IMR-90 (cell line): ENCODE measurements around the gene SRBD1. TPM values are rescaled to one million over a fixed set of nuclear protein-coding genes. Genes with fewer than 3 reads are reported as not detected.

Experiments used
- ATAC-seq: fragments of 200-7000 bp; cut with Tn5 transposase; 2 replicates; pipeline ENCODE4 v1.9.1; 2020; ENCODE audit warnings: low read depth, mild to moderate bottlenecking, moderate library complexity
- BruUV-seq: library from RNA; stranded (reverse); fragments of 400-500 nt; replicated peaks from 2 replicates; lab custom pipeline; 2021; lab: Mats Ljungman, UMichigan
- CTCF ChIA-PET: fragments of 300-600 bp; formaldehyde crosslinking; extraction: SDS; loops from one replicate; lab custom pipeline; 2021; ENCODE audit warnings: antibody characterized with exemption; lab: Yijun Ruan, JAX
- POLR2A ChIA-PET: fragments of 300-600 bp; sonication (Branson Sonifier 250); formaldehyde crosslinking; loops from one replicate; lab custom pipeline; 2022; ENCODE audit warnings: antibody characterized with exemption; ENCODE audit not compliant: unreplicated experiment; lab: Charles Lee
- DNase-seq: peaks from one replicate; pipeline ENCODE4 v3.0.0; 2013
- H2AFZ ChIP-seq: replicated peaks from 2 replicates; pipeline ENCODE3; 2013; ENCODE audit warnings: low read length, mild to moderate bottlenecking; ENCODE audit not compliant: poor library complexity
- H2AK5ac ChIP-seq: 2 replicates; pipeline ENCODE4 v1.6.1; 2013; ENCODE audit warnings: low read depth, low read length, inconsistent platforms
- H2AK9ac ChIP-seq: replicated peaks from 2 replicates; pipeline ENCODE3; 2013; ENCODE audit warnings: mild to moderate bottlenecking, low read depth, low read length, moderate library complexity; ENCODE audit not compliant: poor library complexity
- H2BK120ac ChIP-seq: 2 replicates; pipeline ENCODE4 v1.6.1; 2013; ENCODE audit warnings: low read depth, low read length, inconsistent platforms
- H2BK15ac ChIP-seq: 3 replicates; pipeline ENCODE4 v1.6.1; 2013; ENCODE audit warnings: low read depth, low read length, inconsistent platforms
- H2BK20ac ChIP-seq: 2 replicates; pipeline ENCODE4 v1.6.1; 2013; ENCODE audit warnings: low read depth, mild to moderate bottlenecking, inconsistent platforms, low read length, moderate library complexity
- H2BK5ac ChIP-seq: 2 replicates; pipeline ENCODE4 v1.6.1; 2013; ENCODE audit warnings: mild to moderate bottlenecking, low read depth, low read length, inconsistent platforms; ENCODE audit not compliant: poor library complexity, severe bottlenecking
- H3K14ac ChIP-seq: replicated peaks from 2 replicates; pipeline ENCODE4 v1.6.1; 2013; ENCODE audit warnings: low read depth, low read length, inconsistent platforms
- H3K18ac ChIP-seq: 2 replicates; pipeline ENCODE4 v1.6.1; 2013; ENCODE audit warnings: low read depth, low read length, control low read depth
- H3K23ac ChIP-seq: 2 replicates; pipeline ENCODE4 v1.6.1; 2013; ENCODE audit warnings: low read depth, low read length, inconsistent platforms
- H3K27ac ChIP-seq: 2 replicates; pipeline ENCODE4 v1.5.1; 2013; ENCODE audit warnings: mild to moderate bottlenecking, control low read depth, low read length; ENCODE audit not compliant: insufficient read depth
- H3K27me3 ChIP-seq: 2 replicates; pipeline ENCODE4 v1.6.1; 2013; ENCODE audit warnings: low read length; ENCODE audit not compliant: control insufficient read depth, insufficient read depth
- H3K36me3 ChIP-seq: 2 replicates; pipeline ENCODE4 v1.6.1; 2013; ENCODE audit warnings: low read length, mixed read lengths; ENCODE audit not compliant: control insufficient read depth, insufficient read depth
- H3K4ac ChIP-seq: 2 replicates; pipeline ENCODE4 v1.6.1; 2013; ENCODE audit warnings: low read depth, low read length, inconsistent platforms
- H3K4me1 ChIP-seq: 2 replicates; pipeline ENCODE4 v1.6.1; 2013; ENCODE audit warnings: low read length, mixed read lengths; ENCODE audit not compliant: control insufficient read depth, insufficient read depth
- H3K4me2 ChIP-seq: 2 replicates; pipeline ENCODE4 v1.6.1; 2013; ENCODE audit warnings: low read depth, mild to moderate bottlenecking, control low read depth, low read length, moderate library complexity
- H3K4me3 ChIP-seq: 2 replicates; pipeline ENCODE4 v1.5.1; 2013; ENCODE audit warnings: low read depth, mild to moderate bottlenecking, control low read depth, low read length, moderate library complexity; ENCODE audit not compliant: insufficient read depth
- H3K56ac ChIP-seq: 2 replicates; pipeline ENCODE4 v1.6.1; 2013; ENCODE audit warnings: low read length, inconsistent platforms; ENCODE audit not compliant: insufficient read depth; ENCODE audit errors: extremely low read depth
- H3K79me1 ChIP-seq, 2 experiments: 2 replicates each; pipeline ENCODE4 v1.6.1; 2013; ENCODE audit warnings: low read length in 2 of 2, inconsistent platforms in 1 of 2, low read depth in 1 of 2
- H3K9ac ChIP-seq: 2 replicates; pipeline ENCODE4 v1.6.1; 2013; ENCODE audit warnings: low read depth, low read length, control low read depth
- H3K9me1 ChIP-seq: 2 replicates; pipeline ENCODE4 v1.6.1; 2013; ENCODE audit warnings: low read length, inconsistent platforms; ENCODE audit not compliant: insufficient read depth
- H3K9me3 ChIP-seq: 2 replicates; pipeline ENCODE4 v1.6.1; 2013; ENCODE audit warnings: low read length; ENCODE audit not compliant: control insufficient read depth, insufficient read depth
- H4K20me1 ChIP-seq: 2 replicates; pipeline ENCODE4 v1.6.1; 2013; ENCODE audit warnings: low read length, inconsistent platforms; ENCODE audit not compliant: insufficient read depth
- H4K5ac ChIP-seq: 2 replicates; pipeline ENCODE4 v1.6.1; 2013; ENCODE audit warnings: mild to moderate bottlenecking, low read depth, low read length, control low read depth
- H4K8ac ChIP-seq, 2 experiments: 2 replicates each; pipeline ENCODE4 v1.6.1; 2013; ENCODE audit warnings: low read depth in 2 of 2, low read length in 2 of 2, control low read depth in 1 of 2, inconsistent platforms in 1 of 2
- H4K91ac ChIP-seq: 2 replicates; pipeline ENCODE4 v1.6.1; 2013; ENCODE audit warnings: low read depth, low read length, inconsistent platforms; ENCODE audit not compliant: insufficient read depth
- CHD1 ChIP-seq: IDR thresholded peaks from 2 replicates; pipeline ENCODE4 v1.6.1; 2012; ENCODE audit warnings: low read depth, low read length, improper control_type of control experiment
- MAFK ChIP-seq: IDR thresholded peaks from 2 replicates; pipeline ENCODE4 v1.6.1; 2012; ENCODE audit warnings: low read depth, low read length, improper control_type of control experiment
- RAD21 ChIP-seq: IDR thresholded peaks from 2 replicates; pipeline ENCODE4 v1.6.1; 2012; ENCODE audit warnings: low read length, improper control_type of control experiment
- RCOR1 ChIP-seq: IDR thresholded peaks from 2 replicates; pipeline ENCODE4 v1.6.1; 2012; ENCODE audit warnings: mild to moderate bottlenecking, low read length, improper control_type of control experiment; ENCODE audit not compliant: insufficient replicate concordance
- RFX5 ChIP-seq: IDR thresholded peaks from 2 replicates; pipeline ENCODE4 v1.8.0; 2012; ENCODE audit warnings: low read depth, mild to moderate bottlenecking, low read length, moderate library complexity
- SMC3 ChIP-seq: fragments of 150-350 bp; IDR thresholded peaks from 2 replicates; pipeline ENCODE4 v1.6.1; 2016; ENCODE audit warnings: low read depth, mild to moderate bottlenecking, antibody characterized with exemption, low read length, moderate library complexity
- WGBS, 2 experiments: methylation state at CpG; one replicate each; pipeline versions ENCODE4 v1.1.5 to v1.1.7; 2013; ENCODE audit warnings: missing lambda C conversion rate in 2 of 2; ENCODE audit not compliant: insufficient read length in 1 of 2; ENCODE audit errors: extremely low coverage in 2 of 2; 5-methylcytosine and 5-hydroxymethylcytosine counted together
- dilution Hi-C: fragments of 300-500 bp; cut with HindIII; formaldehyde crosslinking; loops from one replicate; pipeline ENCODE4 v1.14.3; 2018; ENCODE audit warnings: low sequenced_read_pairs; ENCODE audit not compliant: unreplicated experiment
- in situ Hi-C: fragments of 300-500 bp; cut with MboI; formaldehyde crosslinking; loops from 3 replicates; pipeline ENCODE4 v1.14.3; 2019; ENCODE audit warnings: low sequenced_read_pairs, inconsistent platforms, mixed read lengths
- intact Hi-C: fragments of 100-400 bp; cut with micrococcal nuclease; formaldehyde crosslinking; loops from 2 replicates; pipeline ENCODE4 v1.10.0; 2022
- polyA plus RNA-seq, 3 experiments: library from polyadenylated mRNA; depleted of rRNA; stranded (reverse); fragments of >200 nt; gene quantifications; 2 replicates each; pipeline ENCODE4 v1.2.3, GENCODE V29; 2012; ENCODE audit warnings: low replicate concordance in 1 of 3
- total RNA-seq: library from RNA; depleted of rRNA; stranded (reverse); fragments of >200 nt; gene quantifications from 2 replicates; pipeline ENCODE4 v1.2.3, GENCODE V29; 2012
- TF ChIP-seq, protein P1 (sequence below): fragments of 150-350 bp; IDR thresholded peaks from 2 replicates; pipeline ENCODE4 v1.6.1; 2017; ENCODE audit warnings: mild to moderate bottlenecking, antibody characterized with exemption, low read length, low read depth
- TF ChIP-seq, protein P2 (sequence below): fragments of 150-350 bp; IDR thresholded peaks from 2 replicates; pipeline ENCODE4 v1.6.1; 2016; ENCODE audit warnings: low read depth, mild to moderate bottlenecking, low read length, moderate library complexity, borderline replicate concordance
- TF ChIP-seq, protein P3 (sequence below): conservative IDR thresholded peaks from 2 replicates; pipeline ENCODE4 v1.5.1; 2012; ENCODE audit warnings: mild to moderate bottlenecking, low read depth, low read length, improper control_type of control experiment

SRBD1 gene
- total and polyA plus RNA-seq, 2 of the 4 experiments (the other 2 are of a cell fraction): 3.5 to 14.7 TPM

DNA sequence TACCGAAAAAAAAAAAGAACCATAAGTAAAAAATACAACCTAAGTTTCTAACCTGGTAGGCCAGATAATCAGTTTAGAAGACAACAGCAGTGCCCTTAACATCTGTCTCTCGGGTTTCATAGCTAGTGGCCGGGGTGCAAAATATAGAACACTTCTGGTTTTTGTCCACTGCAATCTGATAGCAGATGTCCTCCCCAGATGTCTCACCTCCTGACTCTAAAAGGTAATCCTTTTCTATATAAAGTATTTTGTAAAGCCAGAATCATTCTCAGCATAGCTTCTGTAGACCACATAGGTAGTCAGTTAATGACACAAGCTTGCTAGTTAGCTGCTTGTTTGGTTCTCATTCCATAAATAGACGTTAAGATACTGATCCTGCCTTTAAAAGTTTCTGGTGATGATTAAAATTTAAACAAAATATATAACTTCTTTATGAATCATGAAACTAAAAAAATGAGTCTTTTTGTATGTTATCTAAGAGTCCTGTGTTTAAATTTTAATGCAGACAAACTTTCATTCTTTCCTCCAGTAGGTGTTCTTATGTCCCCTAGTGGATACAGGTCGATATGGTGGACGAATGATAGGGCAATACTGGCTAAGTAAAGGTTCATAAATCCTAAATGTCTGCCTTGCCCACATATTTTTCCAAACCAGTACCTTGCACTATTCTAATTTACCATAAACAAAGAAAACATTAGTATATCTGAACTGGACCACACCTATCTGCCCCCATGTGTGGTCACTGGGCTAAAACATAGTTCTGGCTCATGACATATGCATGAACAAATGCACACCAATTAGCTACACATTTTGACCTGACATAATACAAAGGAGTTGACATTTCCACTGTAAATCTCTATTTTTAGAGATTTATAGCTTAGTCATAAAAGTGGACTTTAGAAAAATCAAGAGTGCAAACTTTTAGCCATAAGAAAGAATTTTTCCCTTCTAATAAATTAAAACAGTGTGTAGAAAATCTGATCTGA, 171.0 kb downstream of the SRBD1 start (continued):
- TF ChIP-seq SMC3 (peak; percentile 17; the same call in 1 of the 2 replicates), MAFK (no peak), RCOR1 (no peak)

GRCh38 chr2:45438872-45439665, 172.0 kb downstream of the SRBD1 start:
- POLR2A ChIA-PET: no interaction called here
- intact Hi-C loops: no loop called here
- Histone ChIP-seq H2AK9ac (no peak overlapping the region), H4K5ac (no peak overlapping the region), H2BK20ac (no peak overlapping the region), H3K9me1 (no peaks in the 10 kb centered on the region), H2AFZ (no peak overlapping the region), H3K4me3 (no peak overlapping the region), H4K91ac (no peak overlapping the region), H3K18ac (no peak overlapping the region), H3K14ac (no peak overlapping the region), H3K27me3 (no peaks in the 10 kb centered on the region), H2BK120ac (no peak overlapping the region), H3K9ac (no peak overlapping the region), H3K23ac (no peak overlapping the region), H4K8ac (no peak overlapping the region), H3K27ac (no peak overlapping the region), H3K4me2 (no peak overlapping the region), H3K4me1 (peaks cover 2% of the 10 kb centered on the region; the same call in 1 of the 2 replicates), H2BK15ac (no peak overlapping the region), H3K56ac (no peak overlapping the region), H3K36me3 (no peaks in the 10 kb centered on the region), H2AK5ac (no peak overlapping the region), H4K20me1 (no peaks in the 10 kb centered on the region), H3K4ac (no peak overlapping the region), H2BK5ac (no peak overlapping the region), H3K9me3 (no peaks in the 10 kb centered on the region), H3K79me1 (no peaks in the 10 kb centered on the region)
- CTCF ChIA-PET: interaction anchor here (0.8 kb wide), 1 partner anchor 14 kb away, joined by 3 read pairs; no protein-coding TSS in a partner anchor
- ATAC-seq (no peak), DNase-seq (no peak)
- BruUV-seq: no TSS peak
- in situ Hi-C loops: no loop called here
- dilution Hi-C loops: no loop called here
- WGBS, 2 experiments: no CpG with 5 or more reads among the region's 3 CpGs
- TF ChIP-seq, protein P1, sequence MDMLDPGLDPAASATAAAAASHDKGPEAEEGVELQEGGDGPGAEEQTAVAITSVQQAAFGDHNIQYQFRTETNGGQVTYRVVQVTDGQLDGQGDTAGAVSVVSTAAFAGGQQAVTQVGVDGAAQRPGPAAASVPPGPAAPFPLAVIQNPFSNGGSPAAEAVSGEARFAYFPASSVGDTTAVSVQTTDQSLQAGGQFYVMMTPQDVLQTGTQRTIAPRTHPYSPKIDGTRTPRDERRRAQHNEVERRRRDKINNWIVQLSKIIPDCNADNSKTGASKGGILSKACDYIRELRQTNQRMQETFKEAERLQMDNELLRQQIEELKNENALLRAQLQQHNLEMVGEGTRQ: no peak
- TF ChIP-seq, protein P2, sequence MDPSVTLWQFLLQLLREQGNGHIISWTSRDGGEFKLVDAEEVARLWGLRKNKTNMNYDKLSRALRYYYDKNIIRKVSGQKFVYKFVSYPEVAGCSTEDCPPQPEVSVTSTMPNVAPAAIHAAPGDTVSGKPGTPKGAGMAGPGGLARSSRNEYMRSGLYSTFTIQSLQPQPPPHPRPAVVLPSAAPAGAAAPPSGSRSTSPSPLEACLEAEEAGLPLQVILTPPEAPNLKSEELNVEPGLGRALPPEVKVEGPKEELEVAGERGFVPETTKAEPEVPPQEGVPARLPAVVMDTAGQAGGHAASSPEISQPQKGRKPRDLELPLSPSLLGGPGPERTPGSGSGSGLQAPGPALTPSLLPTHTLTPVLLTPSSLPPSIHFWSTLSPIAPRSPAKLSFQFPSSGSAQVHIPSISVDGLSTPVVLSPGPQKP: no peak
- TF ChIP-seq RFX5 (no peak), MAFK (no peak), RAD21 (no peak), CHD1 (no peak), RCOR1 (no peak)
- TF ChIP-seq, protein P3, sequence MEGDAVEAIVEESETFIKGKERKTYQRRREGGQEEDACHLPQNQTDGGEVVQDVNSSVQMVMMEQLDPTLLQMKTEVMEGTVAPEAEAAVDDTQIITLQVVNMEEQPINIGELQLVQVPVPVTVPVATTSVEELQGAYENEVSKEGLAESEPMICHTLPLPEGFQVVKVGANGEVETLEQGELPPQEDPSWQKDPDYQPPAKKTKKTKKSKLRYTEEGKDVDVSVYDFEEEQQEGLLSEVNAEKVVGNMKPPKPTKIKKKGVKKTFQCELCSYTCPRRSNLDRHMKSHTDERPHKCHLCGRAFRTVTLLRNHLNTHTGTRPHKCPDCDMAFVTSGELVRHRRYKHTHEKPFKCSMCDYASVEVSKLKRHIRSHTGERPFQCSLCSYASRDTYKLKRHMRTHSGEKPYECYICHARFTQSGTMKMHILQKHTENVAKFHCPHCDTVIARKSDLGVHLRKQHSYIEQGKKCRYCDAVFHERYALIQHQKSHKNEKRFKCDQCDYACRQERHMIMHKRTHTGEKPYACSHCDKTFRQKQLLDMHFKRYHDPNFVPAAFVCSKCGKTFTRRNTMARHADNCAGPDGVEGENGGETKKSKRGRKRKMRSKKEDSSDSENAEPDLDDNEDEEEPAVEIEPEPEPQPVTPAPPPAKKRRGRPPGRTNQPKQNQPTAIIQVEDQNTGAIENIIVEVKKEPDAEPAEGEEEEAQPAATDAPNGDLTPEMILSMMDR: no peak
